GM12878 (cell line): ENCODE results near the gene ANKFY1.

Experiments used
- CTCF ChIP-seq, 3 experiments: IDR thresholded peaks in 2 of 3; conservative IDR thresholded peaks in 1 of 3; 2 replicates each; pipeline ENCODE4 v1.5.1; 2011; ENCODE audit warnings: low read depth in 3 of 3, low read length in 3 of 3, mild to moderate bottlenecking in 3 of 3, control low read depth in 2 of 3, moderate library complexity in 2 of 3, inconsistent platforms in 1 of 3, mixed read lengths in 1 of 3; ENCODE audit not compliant: control insufficient read depth in 2 of 3, insufficient read depth in 1 of 3; ENCODE audit errors: extremely low read depth in 1 of 3
- EGR1 ChIP-seq, 2 experiments: IDR thresholded peaks; 1 replicate in 1 of 2; 2 replicates in 1 of 2; pipeline ENCODE4 v1.6.1; 2011 to 2012; ENCODE audit warnings: low read depth in 2 of 2, low read length in 2 of 2, borderline replicate concordance in 1 of 2, mild to moderate bottlenecking in 1 of 2, moderate library complexity in 1 of 2
- EZH2 ChIP-seq: IDR thresholded peaks from 2 replicates; pipeline ENCODE4 v1.6.1; 2012; ENCODE audit warnings: low read depth, mild to moderate bottlenecking, control low read depth, inconsistent platforms, low read length, borderline replicate concordance; ENCODE audit not compliant: control insufficient read depth
- NFYB ChIP-seq: IDR thresholded peaks from 2 replicates; pipeline ENCODE4 v1.6.1; 2011; ENCODE audit warnings: low read depth, mild to moderate bottlenecking, low read length, improper control_type of control experiment, moderate library complexity; ENCODE audit not compliant: insufficient read depth
- POLR2A ChIP-seq: IDR thresholded peaks from 2 replicates; pipeline ENCODE4 v1.6.1; 2011; ENCODE audit warnings: low read depth, mild to moderate bottlenecking, low read length
- SIN3A ChIP-seq: IDR thresholded peaks from 2 replicates; pipeline ENCODE4 v1.6.1; 2012; ENCODE audit warnings: low read depth, low read length, improper control_type of control experiment
- SP1 ChIP-seq: IDR thresholded peaks from one replicate; pipeline ENCODE4 v1.6.1; 2011; ENCODE audit warnings: low read depth, low read length
- SREBF2 ChIP-seq: IDR thresholded peaks from 2 replicates; pipeline ENCODE4 v1.6.1; 2012; ENCODE audit warnings: mild to moderate bottlenecking, low read length
- YY1 ChIP-seq: IDR thresholded peaks from 2 replicates; pipeline ENCODE4 v1.6.1; 2011; ENCODE audit warnings: low read depth, mild to moderate bottlenecking, low read length
- ZNF622 ChIP-seq: fragments of 450-650 bp; IDR thresholded peaks from 2 replicates; pipeline ENCODE4 v1.6.1; 2017; ENCODE audit warnings: mild to moderate bottlenecking, inconsistent platforms
- ZSCAN29 ChIP-seq: fragments of 450-650 bp; IDR thresholded peaks from 2 replicates; pipeline ENCODE4 v1.6.1; 2017; ENCODE audit warnings: mild to moderate bottlenecking, moderate library complexity

DNA sequence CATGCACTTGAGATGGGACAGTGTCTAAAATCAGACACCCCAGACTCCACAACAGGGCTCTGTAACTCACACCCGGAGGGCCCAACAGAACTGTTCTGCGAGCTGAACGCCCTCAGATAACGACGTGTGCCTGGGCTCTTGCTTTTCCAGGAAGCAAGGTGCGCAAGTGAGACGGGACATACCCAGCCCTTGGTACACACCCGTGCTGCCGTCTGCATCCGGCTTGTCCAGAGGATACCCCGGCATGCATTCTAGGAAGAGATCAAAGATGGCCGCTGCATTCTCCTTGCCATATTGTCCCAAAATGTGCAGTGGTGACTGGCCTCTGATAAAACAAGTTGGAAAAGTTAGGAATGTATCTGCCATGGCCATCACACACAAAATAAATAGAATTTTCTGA is 91.4 kb downstream of the ANKFY1 start:
- no peak for TF ChIP-seq EZH2
- TF ChIP-seq SIN3A = no peak
- TF ChIP-seq CTCF (IDR thresholded peaks at IDR 0.05 in 2 of 3, conservative IDR thresholded peaks at IDR 0.05 in 1 of 3; ENCODE audit: control insufficient read depth in 2 of 3, extremely low read depth in 1 of 3, insufficient read depth in 1 of 3, low read depth in 3 of 3, low read length in 3 of 3) = no peak
- TF ChIP-seq EGR1 (IDR thresholded peaks at IDR 0.05; ENCODE audit: borderline replicate concordance in 1 of 2, low read depth in 2 of 2, low read length in 2 of 2) = no peak
- no peak for TF ChIP-seq SREBF2
- TF ChIP-seq SP1 = no peak
- TF ChIP-seq ZSCAN29 = no peak
- no peak for TF ChIP-seq NFYB
- no peak for TF ChIP-seq POLR2A
- no peak for TF ChIP-seq ZNF622
- no peak for TF ChIP-seq YY1
